Cardiac muscle cell (in vitro differentiated cells and primary cell): Measurements from ENCODE around the gene NOS3. TPM values are rescaled to one million over a fixed set of nuclear protein-coding genes. Genes with fewer than 3 reads are reported as not detected.

Source experiments
- DNase-seq, 2 donors: peaks; one replicate each; pipeline versions ENCODE4 v3.0.0 to v3.0.0-alpha.2; 2010 to 2017; ENCODE audit warnings: low read depth in 1 of 2, low spot score in 1 of 2
- H3K27ac ChIP-seq: fragments of 200-600 bp; sonication (generic); 2 replicates; pipeline ENCODE4 v1.5.1; 2016
- H3K27me3 ChIP-seq: fragments of 200-600 bp; sonication (generic); 2 replicates; pipeline ENCODE4 v1.6.0; 2016; ENCODE audit warnings: control low read depth
- H3K36me3 ChIP-seq: fragments of 200-600 bp; sonication (generic); 2 replicates; pipeline ENCODE4 v1.5.1; 2016; ENCODE audit warnings: control low read depth
- H3K4me1 ChIP-seq: fragments of 200-600 bp; sonication (generic); 2 replicates; pipeline ENCODE4 v1.8.1; 2017; ENCODE audit warnings: low read depth, mild to moderate bottlenecking, mixed run types
- H3K4me3 ChIP-seq: fragments of 200-600 bp; sonication (generic); 2 replicates; pipeline ENCODE4 v1.5.1; 2016; ENCODE audit warnings: mild to moderate bottlenecking
- H3K9me3 ChIP-seq: fragments of 200-600 bp; sonication (generic); 2 replicates; pipeline ENCODE4 v1.5.1; 2017; ENCODE audit warnings: low read depth, mild to moderate bottlenecking, control low read depth
- CTCF ChIP-seq: IDR thresholded peaks from 2 replicates; pipeline ENCODE4 v1.5.1; 2012; ENCODE audit warnings: low read depth, mild to moderate bottlenecking, low read length
- polyA plus RNA-seq: library from polyadenylated mRNA; unstranded; fragments of >200 nt; fragmentation: Nextera tagmentation; extraction: Ambion mirVana; gene quantifications from 2 replicates; pipeline ENCODE4 v1.2.1, GENCODE V29; 2016
- total RNA-seq: library from RNA; depleted of rRNA; stranded (reverse); fragments of >200 nt; gene quantifications from 2 replicates; pipeline ENCODE4 v1.2.3, GENCODE V29; 2016

The NOS3 gene
- total and polyA plus RNA-seq, 2 experiments from 2014 or later, result 13.1 to 20.3 TPM

- Histone ChIP-seq H3K9me3 (no peaks in the 10 kb centered on the region), H3K4me1 (peaks cover 8% of the 10 kb centered on the region), H3K27ac (no peak overlapping the region), H3K27me3 (no peaks in the 10 kb centered on the region), H3K4me3 (no peak overlapping the region), H3K36me3 (no peaks in the 10 kb centered on the region)
- DNase-seq, result no peak
- TF ChIP-seq CTCF, result no peak
These were observed 53.1 kb downstream of the NOS3 start for GRCh38 chr7:151043959-151044358.

GRCh38 chr7:151045262-151045661 lies 54.4 kb downstream of the NOS3 start:
- H3K27me3 ChIP-seq, result peaks cover 9% of the 10 kb centered on the region
- TF ChIP-seq CTCF, result no peak
- H3K4me1 ChIP-seq, result no peaks in the 10 kb centered on the region
- H3K27ac ChIP-seq, result no peak overlapping the region
- no peaks in the 10 kb centered on the region for H3K36me3 ChIP-seq
- H3K9me3 ChIP-seq, result no peaks in the 10 kb centered on the region
- DNase-seq, result no peak
- H3K4me3 ChIP-seq, result no peak overlapping the region

- TF ChIP-seq CTCF, result no peak
- H3K9me3 ChIP-seq, result no peaks in the 10 kb centered on the region
- DNase-seq, result no peak
- H3K4me3 ChIP-seq, result no peak overlapping the region
- no peaks in the 10 kb centered on the region for H3K36me3 ChIP-seq
- H3K27me3 ChIP-seq, result peaks cover 16% of the 10 kb centered on the region
- H3K4me1 ChIP-seq, result no peaks in the 10 kb centered on the region
- H3K27ac ChIP-seq, result no peak overlapping the region
These were observed 55.1 kb downstream of the NOS3 start for GRCh38 chr7:151045967-151046366.

- Histone ChIP-seq H3K4me1 (no peaks in the 10 kb centered on the region), H3K27ac (no peak overlapping the region), H3K27me3 (peaks cover 21% of the 10 kb centered on the region), H3K36me3 (no peaks in the 10 kb centered on the region), H3K9me3 (no peaks in the 10 kb centered on the region), H3K4me3 (no peak overlapping the region)
- DNase-seq, result peak in 1 of 2 donors; percentile 71
- no peak for TF ChIP-seq CTCF
These were observed 56.1 kb downstream of the NOS3 start for GRCh38 chr7:151046603-151047573.

- no peaks in the 10 kb centered on the region for H3K36me3 ChIP-seq
- no peaks in the 10 kb centered on the region for H3K9me3 ChIP-seq
These were observed 57.4 kb downstream of the NOS3 start, which contains the start of gene ASIC3 for GRCh38 chr7:151047976-151048815. ASIC3 (plus strand) TSS chr7:151048531; CDS start chr7:151048886, 355 bp downstream.

More at GRCh38 chr7:151047976-151048815, 57.4 kb downstream of the NOS3 start, which contains the start of gene ASIC3:
- Histone ChIP-seq H3K4me3 (no peak within 1 kb of the TSS), H3K27ac (no peak within 1 kb of the TSS), H3K27me3 (peaks cover 26% of the 10 kb centered on the region), H3K4me1 (no peaks in the 10 kb centered on the region)
- no peak for DNase-seq
- no peak for TF ChIP-seq CTCF
